HCT116 (cell line): Measurements from ENCODE around the gene TAMALIN. TPM values are rescaled to one million over a fixed set of nuclear protein-coding genes. Genes with fewer than 3 reads are reported as not detected.

Source experiments
- ATAC-seq: fragments of 200-7000 bp; cut with Tn5 transposase; 2 replicates; pipeline ENCODE4 v1.9.1; 2020; ENCODE audit warnings: mild to moderate bottlenecking, moderate library complexity
- BruUV-seq: library from RNA; stranded (reverse); fragments of 400-500 nt; replicated peaks from 2 replicates; lab custom pipeline; 2021; lab: Mats Ljungman, UMichigan
- CTCF ChIA-PET: fragments of 300-600 bp; sonication (Branson Sonifier 250); formaldehyde crosslinking; loops from one replicate; lab custom pipeline; 2021; ENCODE audit warnings: antibody characterized with exemption; lab: Charles Lee
- POLR2A ChIA-PET: fragments of 300-600, 350-600 bp; sonication (Branson Sonifier 250); formaldehyde crosslinking; loops from one replicate; lab custom pipeline; 2021; ENCODE audit warnings: antibody characterized with exemption; lab: Charles Lee
- RAD21 ChIA-PET, 2 experiments: fragments of 300-600 bp; sonication (Branson Sonifier 250); formaldehyde crosslinking; loops; one replicate each; lab custom pipeline; 2023; ENCODE audit warnings: low total read pairs in 2 of 2; ENCODE audit not compliant: uncharacterized antibody in 2 of 2, unreplicated experiment in 2 of 2, low non-redundant PET in 1 of 2; lab: Charles Lee
- DNase-seq: peaks from one replicate; pipeline ENCODE4 v3.0.0-alpha.2; 2010; ENCODE audit warnings: low read depth, low spot score
- H2AFZ ChIP-seq: fragments of 200-600 bp; shearing (Covaris generic), sonication (generic); 2 replicates; pipeline ENCODE4 v1.6.1; 2017; ENCODE audit warnings: low read depth, mixed run types, mixed read lengths, antibody characterized with exemption, low read length; ENCODE audit not compliant: poor library complexity, severe bottlenecking
- H3K27ac ChIP-seq: 2 replicates; pipeline ENCODE4 v1.5.1; 2012; ENCODE audit warnings: low read depth, low read length
- H3K27me3 ChIP-seq: fragments of 200-600 bp; sonication (generic); 2 replicates; pipeline ENCODE4 v1.6.1; 2016; ENCODE audit warnings: mixed run types, low read length, mixed read lengths; ENCODE audit not compliant: insufficient read depth
- H3K36me3 ChIP-seq, 2 experiments: fragments of 200-500 bp in 1 of 2; fragments of 200-600 bp in 1 of 2; sonication (Bioruptor generic) in 1 of 2; sonication (generic) in 1 of 2; 2 replicates each; pipeline versions ENCODE4 v1.5.1 to v1.6.1; 2014 to 2016; ENCODE audit warnings: low read length in 2 of 2, inconsistent platforms in 1 of 2, mixed read lengths in 1 of 2, mixed run types in 1 of 2; ENCODE audit not compliant: insufficient read depth in 2 of 2, control insufficient read depth in 1 of 2
- H3K4me1 ChIP-seq, 2 experiments: fragments of 200-600 bp in 1 of 2; sonication (generic) in 1 of 2; 2 replicates each; pipeline versions ENCODE4 v1.5.1 to v1.6.1; 2012 to 2017; ENCODE audit warnings: low read length in 2 of 2, inconsistent platforms in 1 of 2, mild to moderate bottlenecking in 1 of 2, mixed read lengths in 1 of 2, mixed run types in 1 of 2, moderate library complexity in 1 of 2; ENCODE audit not compliant: insufficient read depth in 2 of 2, control insufficient read depth in 1 of 2
- H3K4me2 ChIP-seq: fragments of 200-600 bp; sonication (generic); 2 replicates; pipeline ENCODE4 v1.6.1; 2017; ENCODE audit warnings: mixed run types, low read length, mixed read lengths
- H3K4me3 ChIP-seq, 2 experiments: fragments of 200-600 bp in 1 of 2; sonication (generic) in 1 of 2; replicated peaks in 1 of 2; 2 replicates each; pipeline ENCODE4 v1.5.1; 2011 to 2016; ENCODE audit warnings: low read length in 2 of 2, control low read depth in 1 of 2, low read depth in 1 of 2, mild to moderate bottlenecking in 1 of 2, mixed read lengths in 1 of 2, mixed run types in 1 of 2
- H3K79me2 ChIP-seq: fragments of 200-600 bp; sonication (generic); 2 replicates; pipeline ENCODE4 v1.6.1; 2017; ENCODE audit warnings: mild to moderate bottlenecking, mixed run types, low read length, moderate library complexity, mixed read lengths; ENCODE audit not compliant: insufficient read depth
- H3K9ac ChIP-seq: fragments of 200-600 bp; sonication (generic); 2 replicates; pipeline ENCODE4 v1.6.1; 2016; ENCODE audit warnings: low read length, mixed read lengths
- H3K9me2 ChIP-seq: fragments of 200-600 bp; sonication (generic), shearing (Covaris generic); 2 replicates; pipeline ENCODE4 v1.6.1; 2017; ENCODE audit warnings: mixed run types, mild to moderate bottlenecking, moderate library complexity; ENCODE audit not compliant: insufficient read depth
- H3K9me3 ChIP-seq, 2 experiments: fragments of 200-500 bp in 1 of 2; fragments of 200-600 bp in 1 of 2; sonication (Bioruptor generic) in 1 of 2; sonication (generic) in 1 of 2; 2 replicates each; pipeline ENCODE4 v1.6.1; 2014 to 2017; ENCODE audit warnings: low read length in 2 of 2, mixed read lengths in 2 of 2, inconsistent platforms in 1 of 2, low read depth in 1 of 2, mild to moderate bottlenecking in 1 of 2, mixed run types in 1 of 2, moderate library complexity in 1 of 2; ENCODE audit not compliant: control insufficient read depth in 1 of 2, insufficient read depth in 1 of 2
- H4K20me1 ChIP-seq: fragments of 200-600 bp; sonication (generic), shearing (Covaris generic); 2 replicates; pipeline ENCODE4 v1.6.1; 2017; ENCODE audit warnings: mixed run types, mild to moderate bottlenecking, moderate library complexity; ENCODE audit not compliant: insufficient read depth
- ATF3 ChIP-seq: IDR thresholded peaks from 2 replicates; pipeline ENCODE4 v1.6.1; 2012
- CEBPB ChIP-seq: IDR thresholded peaks from 2 replicates; pipeline ENCODE4 v1.6.1; 2012; ENCODE audit warnings: low read depth
- CTCF ChIP-seq, 3 experiments: fragments of 200-600 bp in 1 of 3; sonication (generic) in 1 of 3; IDR thresholded peaks in 2 of 3; conservative IDR thresholded peaks in 1 of 3; 2 replicates each; pipeline ENCODE4 v1.5.1; 2012 to 2017; ENCODE audit warnings: low read depth in 2 of 3, low read length in 2 of 3, antibody characterized with exemption in 1 of 3, borderline replicate concordance in 1 of 3, control low read depth in 1 of 3, mild to moderate bottlenecking in 1 of 3, mixed read lengths in 1 of 3, mixed run types in 1 of 3, moderate library complexity in 1 of 3; ENCODE audit not compliant: insufficient read depth in 1 of 3
- EGR1 ChIP-seq: IDR thresholded peaks from 2 replicates; pipeline ENCODE4 v1.6.1; 2012; ENCODE audit warnings: low read depth
- ELF1 ChIP-seq: IDR thresholded peaks from 2 replicates; pipeline ENCODE4 v1.6.1; 2012; ENCODE audit warnings: low read depth, borderline replicate concordance
- EZH2 ChIP-seq: fragments of 200-600 bp; sonication (generic); IDR thresholded peaks from 2 replicates; pipeline ENCODE4 v1.6.1; 2017; ENCODE audit warnings: antibody characterized with exemption, mixed run types
- FOSL1 ChIP-seq: IDR thresholded peaks from 2 replicates; pipeline ENCODE4 v1.6.1; 2012; ENCODE audit warnings: low read depth
- JUND ChIP-seq: IDR thresholded peaks from 2 replicates; pipeline ENCODE4 v1.6.1; 2012
- MAX ChIP-seq: IDR thresholded peaks from 2 replicates; pipeline ENCODE4 v1.6.1; 2012
- POLR2A ChIP-seq: IDR thresholded peaks from 2 replicates; pipeline ENCODE4 v1.7.0; 2011; ENCODE audit warnings: borderline replicate concordance; ENCODE audit not compliant: insufficient read depth, insufficient read length; ENCODE audit errors: extremely low read depth
- POLR2AphosphoS5 ChIP-seq: IDR thresholded peaks from 2 replicates; pipeline ENCODE4 v1.6.1; 2011; ENCODE audit warnings: mild to moderate bottlenecking, low read depth, low read length, moderate library complexity
- RAD21 ChIP-seq: IDR thresholded peaks from 2 replicates; pipeline ENCODE4 v1.6.1; 2012; ENCODE audit warnings: low read depth, mild to moderate bottlenecking
- REST ChIP-seq: IDR thresholded peaks from 2 replicates; pipeline ENCODE4 v1.6.1; 2012; ENCODE audit warnings: low read depth
- SP1 ChIP-seq: IDR thresholded peaks from 2 replicates; pipeline ENCODE4 v1.6.1; 2012; ENCODE audit warnings: low read depth
- SRF ChIP-seq: IDR thresholded peaks from 2 replicates; pipeline ENCODE4 v1.6.1; 2012; ENCODE audit warnings: low read depth
- TCF7L2 ChIP-seq: IDR thresholded peaks from 2 replicates; pipeline ENCODE4 v1.7.0; 2011; ENCODE audit warnings: borderline replicate concordance, inconsistent platforms; ENCODE audit not compliant: insufficient read depth, insufficient read length; ENCODE audit errors: extremely low read depth
- YY1 ChIP-seq: IDR thresholded peaks from 2 replicates; pipeline ENCODE4 v1.6.1; 2011; ENCODE audit warnings: low read length, low read depth, moderate library complexity, mild to moderate bottlenecking; ENCODE audit not compliant: insufficient replicate concordance; ENCODE audit errors: extremely low read depth
- ZBTB33 ChIP-seq: IDR thresholded peaks from 2 replicates; pipeline ENCODE4 v1.6.1; 2011; ENCODE audit warnings: mild to moderate bottlenecking, low read length, moderate library complexity; ENCODE audit not compliant: insufficient replicate concordance; ENCODE audit errors: extremely low read depth
- ZFX ChIP-seq: fragments of 450-650 bp; IDR thresholded peaks from 2 replicates; pipeline ENCODE4 v1.6.1; 2017
- ZNF274 ChIP-seq: fragments of 200-500 bp; sonication (Bioruptor generic); IDR thresholded peaks from 2 replicates; pipeline ENCODE4 v1.6.1; 2014; ENCODE audit warnings: mild to moderate bottlenecking, low read depth, low read length, inconsistent platforms
- intact Hi-C: fragments of 100-400 bp; cut with micrococcal nuclease; formaldehyde crosslinking; loops from 2 replicates; pipeline ENCODE4 v1.10.0; 2022
- total RNA-seq: library from RNA; stranded (reverse); gene quantifications from one replicate; pipeline ENCODE4 v1.2.1, GENCODE V29; 2021; ENCODE audit not compliant: unreplicated experiment

The TAMALIN gene
- total RNA-seq, 1 experiment from 2014 or later, result 1.1 TPM

GRCh38 chr12:52045794-52046199 is 39.1 kb downstream of the TAMALIN start:
- ChIA-PET CTCF (no interaction called here), RAD21 (no interaction called here), POLR2A (no interaction called here)
- H3K4me3 ChIP-seq, result no peak overlapping the region
- H4K20me1 ChIP-seq, result no peaks in the 10 kb centered on the region
- BruUV-seq, result no TSS peak
- H3K9me3 ChIP-seq, result no peaks in the 10 kb centered on the region
- intact Hi-C loops, result no loop called here
- H3K4me1 ChIP-seq, result peaks cover 11 to 35% of the 10 kb centered on the region in 2 experiments
- no peaks in the 10 kb centered on the region for H3K9me2 ChIP-seq
- H2AFZ ChIP-seq, result no peak overlapping the region
- H3K27me3 ChIP-seq, result no peaks in the 10 kb centered on the region
- no peaks in the 10 kb centered on the region for H3K36me3 ChIP-seq
- H3K4me2 ChIP-seq, result no peak overlapping the region
- TF ChIP-seq ZBTB33 (no peak), CTCF (IDR thresholded peaks at IDR 0.05 in 2 of 3, conservative IDR thresholded peaks at IDR 0.05 in 1 of 3; ENCODE audit: borderline replicate concordance in 1 of 3, insufficient read depth in 1 of 3, low read depth in 2 of 3, low read length in 2 of 3) (no peak), POLR2AphosphoS5 (no peak), MAX (no peak), TCF7L2 (no peak), FOSL1 (no peak), CEBPB (no peak), ZNF274 (no peak), JUND (no peak), ELF1 (no peak), RAD21 (no peak), YY1 (no peak), ZFX (no peak), POLR2A (no peak), SP1 (no peak), REST (no peak), EZH2 (no peak), EGR1 (no peak), SRF (no peak), ATF3 (no peak)
- no peak overlapping the region for H3K27ac ChIP-seq
- no peaks in the 10 kb centered on the region; the same call in 1 of the 2 replicates for H3K79me2 ChIP-seq
- DNase-seq, result no peak
- no peak for ATAC-seq
- H3K9ac ChIP-seq, result no peak overlapping the region
